Measurements from ENCODE around the gene DOCK2.

The DOCK2 gene

GRCh38 chr5:169682026-169682425 lies 45.0 kb downstream of the DOCK2 start:
- H3K4me2 ChIP-seq (ENCODE audit: low read depth, low read length, poor library complexity, severe bottlenecking) = no peak overlapping the region
- H2AFZ ChIP-seq (ENCODE audit: low read length) = no peak overlapping the region
- no peaks in the 10 kb centered on the region for H3F3A ChIP-seq (ENCODE audit: low read depth)
- no peak for TF ChIP-seq CTCF (conservative IDR thresholded peaks at IDR 0.05; ENCODE audit: low read length)
- TF ChIP-seq EZH2phosphoT487 (IDR thresholded peaks at IDR 0.05; ENCODE audit: borderline replicate concordance) = no peak
- no peaks in the 10 kb centered on the region for H3K27me3 ChIP-seq (ENCODE audit: insufficient read depth, low read length, poor library complexity, severe bottlenecking)
- H3K9me3 ChIP-seq (ENCODE audit: insufficient read depth, low read depth, low read length) = no peaks in the 10 kb centered on the region
- H3K4me1 ChIP-seq (ENCODE audit: insufficient read depth, low read length, poor library complexity, severe bottlenecking) = no peaks in the 10 kb centered on the region
- H3K9ac ChIP-seq (ENCODE audit: low read depth, low read length, poor library complexity, severe bottlenecking) = no peak overlapping the region
- H3K4me3 ChIP-seq (ENCODE audit: low read length, poor library complexity, severe bottlenecking) = no peak overlapping the region
- H3K36me3 ChIP-seq (ENCODE audit: insufficient read depth, low read length) = peaks cover 75% of the 10 kb centered on the region; the same call in 1 of the 2 replicates
- no peaks in the 10 kb centered on the region for H3K79me2 ChIP-seq (ENCODE audit: insufficient read depth, low read length)
- no peaks in the 10 kb centered on the region for H4K20me1 ChIP-seq (ENCODE audit: insufficient read depth, low read length, poor library complexity, severe bottlenecking)
- H3K9me2 ChIP-seq (replicated peaks; ENCODE audit: low read depth, low read length) = no peaks in the 10 kb centered on the region

- no peak overlapping the region for H3K4me2 ChIP-seq (ENCODE audit: low read depth, low read length, poor library complexity, severe bottlenecking)
- no peaks in the 10 kb centered on the region for H4K20me1 ChIP-seq (ENCODE audit: insufficient read depth, low read length, poor library complexity, severe bottlenecking)
- H3K9me3 ChIP-seq (ENCODE audit: insufficient read depth, low read depth, low read length) = no peaks in the 10 kb centered on the region
- TF ChIP-seq EZH2phosphoT487 (IDR thresholded peaks at IDR 0.05; ENCODE audit: borderline replicate concordance) = no peak
- no peak for TF ChIP-seq CTCF (conservative IDR thresholded peaks at IDR 0.05; ENCODE audit: low read length)
- H3K79me2 ChIP-seq (ENCODE audit: insufficient read depth, low read length) = no peaks in the 10 kb centered on the region
- no peak overlapping the region for H3K4me3 ChIP-seq (ENCODE audit: low read length, poor library complexity, severe bottlenecking)
- no peak overlapping the region for H3K9ac ChIP-seq (ENCODE audit: low read depth, low read length, poor library complexity, severe bottlenecking)
- no peaks in the 10 kb centered on the region for H3F3A ChIP-seq (ENCODE audit: low read depth)
- peaks cover 80% of the 10 kb centered on the region; the same call in 1 of the 2 replicates for H3K36me3 ChIP-seq (ENCODE audit: insufficient read depth, low read length)
- no peak overlapping the region for H2AFZ ChIP-seq (ENCODE audit: low read length)
- no peaks in the 10 kb centered on the region for H3K27me3 ChIP-seq (ENCODE audit: insufficient read depth, low read length, poor library complexity, severe bottlenecking)
- H3K9me2 ChIP-seq (replicated peaks; ENCODE audit: low read depth, low read length) = no peaks in the 10 kb centered on the region
- no peaks in the 10 kb centered on the region for H3K4me1 ChIP-seq (ENCODE audit: insufficient read depth, low read length, poor library complexity, severe bottlenecking)
Observed at GRCh38 chr5:169686137-169686536, 49.1 kb downstream of the DOCK2 start.

DNA sequence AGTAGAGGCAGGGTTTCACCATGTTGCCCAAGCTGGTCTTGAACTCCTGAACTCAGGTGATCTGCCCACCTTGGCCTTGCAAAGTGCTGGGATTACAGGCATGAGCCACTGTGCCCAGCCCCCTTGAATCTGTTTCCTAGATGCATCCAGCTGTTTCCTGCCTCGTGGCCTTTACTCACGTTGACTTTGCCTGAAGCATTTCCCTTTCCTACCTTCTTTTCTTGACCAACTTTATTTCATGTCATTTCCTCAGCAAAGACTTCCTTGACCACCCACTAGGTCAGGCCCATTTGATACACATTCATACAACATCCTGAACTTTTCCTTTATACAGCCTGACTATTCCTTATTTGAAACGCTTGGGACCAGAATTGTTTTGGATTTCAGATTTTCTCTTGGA lies 51.0 kb downstream of the DOCK2 start:
- no peak overlapping the region for H3K4me2 ChIP-seq (ENCODE audit: low read depth, low read length, poor library complexity, severe bottlenecking)
- H3K9me2 ChIP-seq (replicated peaks; ENCODE audit: low read depth, low read length) = no peaks in the 10 kb centered on the region
- peaks cover 73% of the 10 kb centered on the region; the same call in 1 of the 2 replicates for H3K36me3 ChIP-seq (ENCODE audit: insufficient read depth, low read length)
- H3K4me3 ChIP-seq (ENCODE audit: low read length, poor library complexity, severe bottlenecking) = no peak overlapping the region
- H3F3A ChIP-seq (ENCODE audit: low read depth) = no peaks in the 10 kb centered on the region
- no peak overlapping the region for H2AFZ ChIP-seq (ENCODE audit: low read length)
- TF ChIP-seq CTCF (conservative IDR thresholded peaks at IDR 0.05; ENCODE audit: low read length) = no peak
- TF ChIP-seq EZH2phosphoT487 (IDR thresholded peaks at IDR 0.05; ENCODE audit: borderline replicate concordance) = no peak
- no peaks in the 10 kb centered on the region for H3K27me3 ChIP-seq (ENCODE audit: insufficient read depth, low read length, poor library complexity, severe bottlenecking)
- H3K9me3 ChIP-seq (ENCODE audit: insufficient read depth, low read depth, low read length) = no peaks in the 10 kb centered on the region
- H4K20me1 ChIP-seq (ENCODE audit: insufficient read depth, low read length, poor library complexity, severe bottlenecking) = no peaks in the 10 kb centered on the region
- no peaks in the 10 kb centered on the region for H3K4me1 ChIP-seq (ENCODE audit: insufficient read depth, low read length, poor library complexity, severe bottlenecking)
- no peak overlapping the region for H3K9ac ChIP-seq (ENCODE audit: low read depth, low read length, poor library complexity, severe bottlenecking)
- H3K79me2 ChIP-seq (ENCODE audit: insufficient read depth, low read length) = no peaks in the 10 kb centered on the region

All from Loucy (cell line).